Activated naive CD8-positive, alpha-beta T cell treated with anti-CD3 and anti-CD28 coated beads, Interleukin-2, amount 50 U/mL, for 16 hours (primary cell): ENCODE measurements around the gene SLC19A1.

Source experiments
- DNase-seq: peaks from one replicate; pipeline ENCODE4 v3.0.0-alpha.2; 2020; ENCODE audit warnings: low read depth, low spot score

Gene SLC19A1

DNA sequence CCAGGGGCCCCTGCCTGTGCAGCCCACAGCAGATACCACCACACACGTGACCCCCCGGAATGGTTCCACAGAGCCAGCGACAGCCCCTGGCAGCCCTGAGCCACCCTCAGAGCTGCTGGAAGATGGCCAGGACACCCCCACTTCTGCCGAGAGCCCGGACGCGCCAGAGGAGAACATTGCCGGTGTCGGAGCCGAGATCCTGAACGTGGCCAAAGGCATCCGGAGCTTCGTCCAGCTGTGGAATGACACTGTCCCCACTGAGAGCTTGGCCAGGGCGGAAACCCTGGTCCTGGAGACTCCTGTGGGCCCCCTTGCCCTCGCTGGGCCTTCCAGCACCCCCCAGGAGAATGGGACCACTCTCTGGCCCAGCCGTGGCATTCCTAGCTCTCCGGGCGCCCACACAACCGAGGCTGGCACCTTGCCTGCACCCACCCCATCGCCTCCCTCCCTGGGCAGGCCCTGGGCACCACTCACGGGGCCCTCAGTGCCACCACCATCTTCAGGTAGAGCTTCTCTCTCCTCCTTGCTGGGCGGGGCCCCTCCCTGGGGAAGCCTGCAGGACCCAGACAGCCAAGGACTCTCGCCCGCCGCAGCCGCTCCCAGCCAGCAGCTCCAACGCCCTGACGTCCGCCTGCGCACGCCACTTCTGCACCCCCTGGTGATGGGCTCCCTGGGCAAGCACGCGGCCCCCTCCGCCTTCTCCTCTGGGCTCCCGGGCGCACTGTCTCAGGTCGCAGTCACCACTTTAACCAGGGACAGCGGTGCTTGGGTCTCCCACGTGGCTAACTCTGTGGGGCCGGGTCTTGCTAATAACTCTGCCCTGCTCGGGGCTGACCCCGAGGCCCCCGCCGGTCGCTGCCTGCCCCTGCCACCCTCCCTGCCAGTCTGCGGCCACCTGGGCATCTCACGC, 86.3 kb downstream of the SLC19A1 start:
- DNase-seq, result no peak

DNA sequence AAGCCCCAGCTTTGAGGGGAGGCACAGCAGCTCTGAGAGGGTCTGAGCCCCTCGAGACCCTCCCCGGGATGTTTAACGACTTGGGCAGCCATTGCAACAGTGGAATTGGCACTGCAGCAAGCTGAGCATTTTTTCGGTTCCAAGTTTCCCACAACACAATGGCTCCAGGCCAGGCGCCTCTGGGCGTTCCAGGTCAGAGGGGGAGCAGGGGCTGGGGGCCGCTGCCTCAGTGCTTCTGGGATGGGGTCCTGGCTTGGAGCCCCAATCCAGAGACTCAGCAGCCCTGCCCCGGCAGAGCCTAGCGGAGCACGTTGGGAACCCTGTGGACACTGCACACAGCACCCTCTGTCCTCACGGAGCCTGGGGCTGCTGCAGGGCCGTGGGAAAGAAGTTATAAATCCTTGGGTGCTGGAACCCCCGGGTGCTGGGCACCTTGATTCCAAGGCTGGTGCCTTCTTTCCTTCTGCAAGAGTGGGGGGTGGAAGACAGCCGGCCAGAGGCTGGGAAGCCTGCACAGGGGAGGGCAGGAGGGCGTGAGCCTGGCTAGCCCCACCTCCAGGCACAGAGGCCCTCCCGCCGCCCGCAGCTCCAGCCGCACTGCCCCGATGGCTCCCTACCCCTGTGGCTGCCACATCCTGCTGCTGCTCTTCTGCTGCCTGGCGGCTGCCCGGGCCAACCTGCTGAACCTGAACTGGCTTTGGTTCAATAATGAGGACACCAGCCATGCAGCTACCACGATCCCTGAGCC, 87.1 kb downstream of the SLC19A1 start:
- DNase-seq, result no peak

DNA sequence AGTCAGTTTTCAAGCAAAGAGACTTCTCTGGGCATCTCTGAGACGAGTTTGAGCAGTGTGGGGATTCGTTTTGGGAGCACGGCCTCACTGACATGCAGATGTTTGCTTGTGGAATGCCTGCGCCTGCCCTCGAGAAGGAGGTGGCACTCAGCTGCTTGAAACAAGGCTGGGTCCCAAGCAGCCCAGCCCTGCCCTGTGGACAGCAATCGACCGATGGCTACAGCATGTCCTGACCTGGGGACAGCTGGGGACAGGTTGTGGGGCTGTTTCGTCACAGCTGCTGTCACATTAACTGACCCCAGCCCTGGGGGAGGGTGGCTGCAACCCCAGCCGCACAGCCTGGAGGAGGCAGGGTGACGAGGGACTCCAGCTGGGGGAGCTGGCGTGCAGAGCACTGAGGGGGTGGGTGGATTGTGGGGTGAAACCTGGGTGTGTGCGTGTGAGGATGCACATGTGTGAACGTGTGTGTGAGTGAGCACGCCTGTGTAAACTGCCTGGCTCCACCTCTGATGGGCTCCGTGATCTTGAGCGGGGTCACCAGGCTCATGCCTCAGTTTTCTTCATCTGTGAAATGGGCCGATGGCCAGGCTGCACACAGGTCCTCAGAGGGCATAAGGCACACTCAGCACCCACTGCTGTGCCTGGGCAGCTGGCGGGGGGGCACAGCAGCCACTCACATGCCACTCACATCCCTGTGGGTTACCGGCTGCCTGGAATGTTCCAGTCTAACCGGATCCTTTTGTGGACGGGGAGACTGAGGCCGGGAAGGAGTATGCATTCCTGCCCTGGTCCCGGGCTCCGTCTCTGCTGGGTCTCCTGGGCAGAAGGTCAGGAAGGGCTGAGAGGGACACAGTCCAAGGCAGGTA, 87.9 kb downstream of the SLC19A1 start:
- DNase-seq, result no peak

DNA sequence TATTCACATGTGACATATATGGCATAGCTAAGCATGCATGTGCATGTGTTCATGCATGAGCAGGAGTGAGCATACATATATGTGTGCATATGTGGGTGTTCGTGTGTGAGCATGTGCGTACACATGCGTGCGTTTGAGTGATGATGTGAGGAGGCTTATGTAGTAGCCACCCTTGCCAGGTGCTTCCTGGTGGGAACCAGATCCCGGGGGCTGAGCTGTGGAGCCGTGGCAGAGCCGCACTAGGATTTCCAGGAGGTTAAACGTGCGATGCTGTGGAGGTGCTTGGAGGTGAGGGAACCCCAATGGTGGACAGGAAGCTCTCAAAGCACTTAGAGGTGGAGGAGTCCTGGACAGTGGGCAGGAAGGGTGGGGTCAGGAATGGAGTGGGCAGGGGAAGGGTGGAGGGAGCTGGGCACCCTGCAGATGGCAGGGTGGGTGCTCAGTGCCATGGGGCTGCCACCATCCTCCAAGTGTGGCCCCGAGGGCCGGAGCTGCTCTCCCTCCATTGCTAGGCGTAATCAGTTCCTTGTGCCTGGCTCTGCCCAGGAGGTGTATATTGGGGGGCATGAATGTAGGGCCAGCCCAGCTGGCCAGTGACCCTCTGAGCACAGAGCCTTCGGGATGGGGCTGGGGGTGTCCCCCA, 88.8 kb downstream of the SLC19A1 start:
- DNase-seq, result no peak

DNA sequence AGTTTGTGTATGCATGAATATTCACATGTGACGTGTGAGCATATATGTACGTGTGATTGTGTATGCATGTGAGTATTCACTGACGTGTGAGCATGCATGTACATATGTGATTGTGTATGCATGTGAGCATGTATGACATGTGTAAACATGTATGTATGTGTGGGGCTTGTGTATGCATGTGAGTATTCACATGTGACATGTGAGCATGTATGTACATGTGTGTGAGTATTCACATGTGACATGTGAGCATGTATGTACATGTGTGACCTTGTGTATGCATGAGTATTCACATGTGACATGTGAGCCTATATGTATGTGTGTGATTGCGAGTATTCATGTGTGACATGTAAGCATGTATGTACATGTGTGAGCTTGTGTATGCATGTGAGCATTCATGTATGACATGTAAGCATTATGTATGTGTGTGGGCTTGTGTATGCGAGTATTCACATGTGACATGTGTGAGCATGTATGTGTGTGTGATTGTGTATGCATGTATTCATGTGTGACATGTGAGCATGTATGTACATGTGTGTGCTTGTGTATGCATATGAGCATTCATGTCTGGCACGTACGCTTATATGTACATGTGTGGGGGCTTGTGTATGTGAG, 89.4 kb downstream of the SLC19A1 start:
- no peak for DNase-seq

DNA sequence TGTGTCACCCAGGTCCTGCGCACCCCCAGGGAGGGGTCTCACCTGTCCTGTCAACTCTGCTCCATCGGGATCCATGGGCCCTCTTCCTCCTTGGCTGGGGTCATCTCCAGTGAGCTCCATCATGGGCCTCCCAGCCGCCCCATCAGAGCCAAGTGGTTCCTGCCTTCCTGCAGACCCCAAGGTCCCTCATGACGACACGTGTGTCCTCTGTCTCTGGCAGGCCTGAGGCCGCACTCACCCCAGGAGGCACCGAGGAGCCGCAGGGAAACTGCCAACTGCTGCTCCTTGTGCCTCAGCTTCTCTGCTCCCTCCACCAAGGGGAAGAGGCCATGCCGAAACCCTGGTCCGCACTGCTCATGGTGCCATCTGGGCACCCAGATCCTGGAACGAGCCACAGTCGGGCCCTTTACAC, 90.5 kb downstream of the SLC19A1 start:
- no peak for DNase-seq

DNA sequence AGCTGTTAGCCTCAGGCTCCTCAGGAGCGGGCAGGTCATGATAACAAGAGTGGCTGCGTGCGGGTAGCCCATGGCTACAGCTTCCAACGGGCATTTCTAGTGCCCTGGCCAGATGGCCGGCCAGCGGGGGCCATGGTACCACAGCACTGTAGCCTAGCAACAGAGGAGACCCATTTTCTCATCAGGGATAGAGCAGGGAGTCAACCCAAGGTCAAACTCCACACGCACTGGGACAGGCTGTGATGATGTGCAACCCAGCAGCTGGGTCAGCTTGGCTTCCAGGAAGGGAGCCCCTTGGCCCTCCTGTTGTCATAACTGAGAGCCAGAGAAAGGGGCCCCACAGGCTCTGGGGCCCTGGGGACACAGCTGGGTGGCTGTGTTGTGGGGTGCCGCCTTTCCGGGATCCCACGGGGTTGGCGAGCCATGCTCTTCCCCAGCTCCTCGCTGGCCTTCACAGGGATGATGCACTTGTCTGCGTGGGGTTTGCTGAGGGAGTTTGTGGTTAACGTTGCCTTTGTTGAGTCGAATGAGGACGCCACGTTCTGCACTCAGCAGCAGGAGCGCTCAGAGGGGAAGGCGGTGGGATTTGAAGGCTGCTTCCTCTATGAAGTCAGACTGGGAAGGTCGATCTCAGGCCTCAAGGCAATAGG, 91.0 kb downstream of the SLC19A1 start:
- DNase-seq, result no peak

DNA sequence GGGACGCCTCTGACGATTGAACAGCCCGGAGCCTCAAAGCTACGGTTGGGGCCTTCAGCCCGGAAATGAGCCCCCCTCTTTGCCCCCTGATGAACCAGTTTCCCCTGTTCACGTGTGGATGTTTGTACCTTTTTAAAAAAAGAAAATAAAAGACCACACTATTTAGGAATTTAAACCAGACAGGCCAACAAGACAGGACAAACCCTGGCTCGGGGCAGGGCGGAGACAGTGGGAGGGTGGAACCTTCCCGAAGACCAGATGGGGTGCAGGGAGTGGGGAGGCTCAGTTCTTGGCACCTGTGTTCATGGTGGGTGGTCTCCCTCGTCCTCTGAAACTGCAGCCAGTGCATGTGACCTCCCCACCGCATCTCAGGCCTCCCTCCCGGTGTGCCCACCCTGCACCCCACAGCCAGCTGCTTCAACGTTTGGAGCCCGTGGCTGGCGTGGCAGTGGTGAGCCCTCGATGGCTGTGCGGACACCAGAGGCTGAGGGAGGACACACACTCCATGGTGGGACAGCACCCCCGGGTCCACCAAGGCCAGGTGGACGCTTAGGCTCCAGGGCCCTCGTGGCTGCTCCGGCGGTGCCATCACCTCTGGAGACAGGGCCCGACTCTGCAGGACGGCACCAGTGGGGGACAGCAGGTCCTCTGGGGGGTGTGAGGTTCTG, 91.7 kb downstream of the SLC19A1 start:
- no peak for DNase-seq

DNA sequence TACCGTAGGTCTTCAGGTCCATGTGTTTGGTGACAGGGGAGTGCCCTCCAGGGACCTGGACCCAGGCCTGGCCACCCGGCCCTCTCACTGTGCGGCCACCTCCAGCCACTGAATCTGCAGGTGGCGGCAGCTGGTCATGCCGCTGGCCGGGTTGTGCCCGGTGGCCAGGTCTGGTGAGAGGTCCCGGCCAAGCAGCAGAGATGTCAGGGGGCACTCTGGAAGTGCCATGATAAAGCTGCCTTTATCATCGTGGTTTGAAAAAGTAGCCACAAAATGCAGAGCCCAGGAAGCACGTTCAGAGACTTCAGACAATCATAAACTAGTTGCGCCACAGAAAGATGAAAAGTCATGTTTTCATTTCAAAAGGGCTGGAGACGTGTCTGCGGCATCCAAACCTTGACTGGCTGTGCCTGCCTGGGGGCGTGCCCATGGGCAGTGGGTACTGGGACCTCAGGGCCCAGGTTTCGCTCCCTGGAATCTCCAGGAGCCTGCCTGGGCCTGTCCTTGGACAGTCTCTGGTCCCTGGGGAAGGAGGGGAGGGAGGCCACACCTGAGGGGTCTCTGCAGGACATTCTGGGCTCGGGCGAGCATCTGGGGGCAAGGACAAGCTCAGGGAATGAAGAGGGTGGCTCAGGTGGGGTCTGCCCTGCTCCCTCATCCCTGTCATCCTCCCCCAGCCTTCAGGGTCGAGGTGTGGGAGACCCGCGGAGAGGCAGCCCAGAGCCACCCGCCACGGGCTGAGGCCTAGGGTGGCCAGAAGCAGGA, 92.4 kb downstream of the SLC19A1 start:
- DNase-seq, result no peak

DNA sequence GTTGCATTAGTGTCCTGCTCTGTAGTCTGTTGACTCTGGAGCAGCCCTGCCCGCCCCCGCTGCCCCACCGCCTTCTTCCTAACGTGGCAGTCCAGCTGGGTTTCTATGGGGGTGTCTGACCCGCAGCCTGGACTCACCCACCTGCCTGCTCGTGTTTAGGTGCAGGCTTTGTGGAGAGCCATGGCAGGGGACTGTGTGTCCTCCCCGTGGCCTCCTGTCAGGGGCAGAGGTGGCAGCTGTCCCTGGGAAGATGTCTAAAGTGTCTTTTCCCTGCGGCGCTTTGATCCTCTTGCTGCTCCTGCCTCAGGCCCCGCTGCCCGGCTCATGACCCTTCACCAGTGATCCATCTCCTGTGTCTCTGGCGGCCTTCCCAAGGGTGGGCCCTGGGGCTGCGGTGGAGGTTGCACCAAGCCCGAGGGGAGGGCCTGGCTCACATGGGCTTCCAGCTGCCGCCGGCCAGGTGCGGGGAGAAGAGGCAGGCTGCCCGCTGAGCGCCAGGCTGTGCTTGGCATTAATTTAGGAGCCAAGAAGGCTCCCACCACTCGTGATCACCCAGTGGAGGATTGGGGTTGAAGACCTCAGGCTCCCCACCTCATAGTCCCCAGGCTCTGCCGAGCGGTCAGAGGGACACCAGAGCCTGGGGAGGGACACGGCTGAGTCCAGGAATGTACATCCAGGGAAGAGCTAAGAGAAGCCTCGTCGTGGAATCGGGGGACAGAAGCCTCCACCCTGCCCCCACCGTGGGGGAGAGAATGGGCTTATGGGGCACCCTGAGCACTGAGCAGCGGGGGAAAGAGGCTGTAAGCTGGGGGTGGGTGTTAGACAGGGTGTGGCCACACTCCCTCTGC, 93.2 kb downstream of the SLC19A1 start:
- no peak for DNase-seq

DNA sequence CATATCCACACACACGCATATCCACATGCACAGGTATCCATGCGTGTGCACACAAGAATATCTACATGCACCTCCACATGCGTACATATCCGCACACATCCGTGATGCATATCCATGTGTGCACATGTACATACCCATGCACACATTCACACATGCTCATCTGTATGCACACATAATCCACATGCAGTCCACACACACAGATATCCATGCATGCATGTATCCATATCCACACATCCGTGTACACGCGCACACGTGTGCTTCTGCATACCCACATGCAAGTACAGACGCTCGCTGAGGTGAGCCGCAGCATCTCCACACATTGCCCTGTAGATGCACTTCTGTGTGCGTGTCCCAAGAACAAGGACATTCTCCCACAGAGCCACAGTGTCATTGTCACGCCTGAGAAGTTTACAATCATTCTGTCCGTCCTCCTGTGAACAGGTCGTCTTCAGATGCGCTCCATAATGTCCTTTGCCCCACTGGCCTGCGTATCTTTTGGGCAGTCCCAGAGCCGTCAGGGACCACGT, 93.9 kb downstream of the SLC19A1 start:
- DNase-seq, result no peak
